GM23338 (cell line): ENCODE data around the gene RCVRN. TPM values are rescaled to one million over a fixed set of nuclear protein-coding genes. Genes with fewer than 3 reads are reported as not detected.

Experiments used
- ATAC-seq: fragments of 200-7000 bp; cut with Tn5 transposase; 3 replicates; pipeline ENCODE4 v1.9.1; 2020
- DNase-seq: peaks from one replicate; pipeline ENCODE4 v3.0.0-alpha.2; 2015; ENCODE audit warnings: low spot score
- H2AFZ ChIP-seq: fragments of 200-600 bp; sonication (generic); 2 replicates; pipeline ENCODE4 v1.8.0; 2016; ENCODE audit warnings: antibody characterized with exemption, mild to moderate bottlenecking, moderate library complexity
- H3F3A ChIP-seq: fragments of 200-600 bp; sonication (generic); replicated peaks from 2 replicates; pipeline ENCODE4 v1.8.0; 2017; ENCODE audit warnings: antibody characterized with exemption, mixed run types, low read depth
- H3K27ac ChIP-seq: fragments of 200-600 bp; sonication (generic); 2 replicates; pipeline ENCODE4 v1.6.1; 2016; ENCODE audit warnings: low read depth
- H3K27me3 ChIP-seq: fragments of 200-600 bp; sonication (generic); 2 replicates; pipeline ENCODE4 v1.8.0; 2016; ENCODE audit warnings: mild to moderate bottlenecking, mixed run types, moderate library complexity; ENCODE audit not compliant: insufficient read depth
- H3K36me3 ChIP-seq: fragments of 200-600 bp; sonication (generic); 2 replicates; pipeline ENCODE4 v1.8.0; 2016; ENCODE audit warnings: mild to moderate bottlenecking; ENCODE audit not compliant: insufficient read depth
- H3K4me1 ChIP-seq: fragments of 200-600 bp; sonication (generic); 2 replicates; pipeline ENCODE4 v1.8.0; 2016; ENCODE audit warnings: mild to moderate bottlenecking, moderate library complexity; ENCODE audit not compliant: insufficient read depth
- H3K4me2 ChIP-seq: fragments of 200-600 bp; sonication (generic); 2 replicates; pipeline ENCODE4 v1.7.1; 2017; ENCODE audit warnings: mixed run types
- H3K4me3 ChIP-seq: fragments of 200-600 bp; sonication (generic); 2 replicates; pipeline ENCODE4 v1.6.1; 2016; ENCODE audit warnings: mixed run types
- H3K79me2 ChIP-seq: fragments of 200-600 bp; sonication (generic); replicated peaks from 2 replicates; pipeline ENCODE4 v1.8.0; 2017; ENCODE audit warnings: mild to moderate bottlenecking; ENCODE audit not compliant: insufficient read depth
- H3K9me2 ChIP-seq: fragments of 200-600 bp; sonication (generic); 2 replicates; pipeline ENCODE4 v1.8.0; 2017; ENCODE audit not compliant: insufficient read depth
- H4K20me1 ChIP-seq: fragments of 200-600 bp; sonication (generic); replicated peaks from 2 replicates; pipeline ENCODE4 v1.8.0; 2017; ENCODE audit warnings: mild to moderate bottlenecking; ENCODE audit not compliant: insufficient read depth
- H3K27ac Mint-ChIP-seq: 2 replicates; pipeline ENCODE4 v1.8.0; 2020; ENCODE audit warnings: inconsistent platforms, mild to moderate bottlenecking, moderate library complexity, mixed read lengths
- H3K27me3 Mint-ChIP-seq: 3 replicates; pipeline ENCODE4 v1.8.0; 2022; ENCODE audit warnings: low read depth, mild to moderate bottlenecking, moderate library complexity, mixed read lengths, inconsistent platforms; ENCODE audit not compliant: insufficient read depth, poor library complexity
- H3K36me3 Mint-ChIP-seq: 3 replicates; pipeline ENCODE4 v1.8.0; 2021; ENCODE audit warnings: low read depth, mild to moderate bottlenecking, inconsistent platforms, moderate library complexity, mixed read lengths
- H3K4me1 Mint-ChIP-seq: 3 replicates; pipeline ENCODE4 v1.8.0; 2020; ENCODE audit warnings: mild to moderate bottlenecking, inconsistent platforms, mixed read lengths
- H3K4me3 Mint-ChIP-seq: 3 replicates; pipeline ENCODE4 v1.8.0; 2021; ENCODE audit warnings: moderate library complexity, mild to moderate bottlenecking, inconsistent platforms, mixed read lengths
- H3K9me3 Mint-ChIP-seq: 3 replicates; pipeline ENCODE4 v1.8.0; 2020; ENCODE audit warnings: moderate library complexity, mild to moderate bottlenecking, inconsistent platforms, mixed read lengths
- CREB1 ChIP-seq: fragments of 250-450 bp; sonication (Bioruptor Pico); IDR thresholded peaks from 2 replicates; pipeline ENCODE4 v1.5.0; 2020; ENCODE audit warnings: low read depth, mild to moderate bottlenecking, moderate library complexity
- CTCF ChIP-seq, 2 experiments: fragments of 200-600 bp in 1 of 2; sonication (generic) in 1 of 2; conservative IDR thresholded peaks; 2 replicates each; pipeline versions ENCODE4 v1.5.1 to v1.6.1; 2016 to 2017; ENCODE audit warnings: antibody characterized with exemption in 2 of 2, low read depth in 2 of 2, mild to moderate bottlenecking in 2 of 2, moderate library complexity in 1 of 2
- ETS1 ChIP-seq: IDR thresholded peaks from 2 replicates; pipeline ENCODE4 v1.6.1; 2016; ENCODE audit warnings: antibody characterized with exemption
- EZH2 ChIP-seq: fragments of 200-600 bp; sonication (generic); IDR thresholded peaks from one replicate; pipeline ENCODE4 v1.8.0; 2017; ENCODE audit warnings: antibody characterized with exemption, mild to moderate bottlenecking, low read depth; ENCODE audit not compliant: unreplicated experiment
- EZH2phosphoT487 ChIP-seq: fragments of 200-600 bp; sonication (generic); IDR thresholded peaks from one replicate; pipeline ENCODE4 v1.8.1; 2018; ENCODE audit warnings: antibody characterized with exemption; ENCODE audit not compliant: unreplicated experiment
- JUNB ChIP-seq: IDR thresholded peaks from one replicate; pipeline ENCODE4 v1.6.1; 2016; ENCODE audit warnings: antibody characterized with exemption; ENCODE audit not compliant: unreplicated experiment
- NANOG ChIP-seq: IDR thresholded peaks from 2 replicates; pipeline ENCODE4 v1.6.1; 2016; ENCODE audit warnings: antibody characterized with exemption, borderline replicate concordance
- POLR2AphosphoS5 ChIP-seq: IDR thresholded peaks from 2 replicates; pipeline ENCODE4 v1.6.1; 2016; ENCODE audit warnings: antibody characterized with exemption, low read depth
- REST ChIP-seq: IDR thresholded peaks from one replicate; pipeline ENCODE4 v1.6.1; 2018; ENCODE audit warnings: antibody characterized with exemption; ENCODE audit not compliant: unreplicated experiment
- STAT1 ChIP-seq: IDR thresholded peaks from one replicate; pipeline ENCODE4 v1.6.1; 2016; ENCODE audit warnings: antibody characterized with exemption; ENCODE audit not compliant: unreplicated experiment
- ZNF114 ChIP-seq: fragments of 250-450 bp; sonication (Bioruptor Pico); IDR thresholded peaks from 2 replicates; pipeline ENCODE4 v1.5.0; 2020; ENCODE audit warnings: mild to moderate bottlenecking, moderate library complexity
- ZNF331 ChIP-seq: fragments of 250-450 bp; sonication (Bioruptor Pico); IDR thresholded peaks from 2 replicates; pipeline ENCODE4 v1.5.0; 2020; ENCODE audit warnings: low read depth, mild to moderate bottlenecking, moderate library complexity
- ZNF462 ChIP-seq: fragments of 250-450 bp; sonication (Bioruptor Pico); IDR thresholded peaks from 2 replicates; pipeline ENCODE4 v1.5.0; 2020; ENCODE audit warnings: mild to moderate bottlenecking, moderate library complexity
- polyA plus RNA-seq: library from polyadenylated mRNA; unstranded; fragments of >200 nt; fragmentation: Nextera tagmentation; extraction: Ambion mirVana; gene quantifications from 2 replicates; pipeline ENCODE4 v1.2.1, GENCODE V29; 2016
- total RNA-seq: library from RNA; depleted of rRNA; stranded (reverse); fragments of >200 nt; shearing (Covaris generic); gene quantifications from 2 replicates; pipeline ENCODE4 v1.2.3, GENCODE V29; 2014

Gene RCVRN
- total and polyA plus RNA-seq, 2 experiments from 2014 or later: not detected

GRCh38 chr17:9951803-9952202 is 46.7 kb upstream of the RCVRN start:
- no peaks in the 10 kb centered on the region for H3K9me2 ChIP-seq
- TF ChIP-seq ZNF114 (CRISPR knock-in tag): no peak
- no peak for TF ChIP-seq STAT1
- no peak for TF ChIP-seq JUNB
- TF ChIP-seq CREB1 (CRISPR knock-in tag): no peak
- no peak for TF ChIP-seq ZNF462 (CRISPR knock-in tag)
- TF ChIP-seq POLR2AphosphoS5: no peak
- TF ChIP-seq EZH2phosphoT487: no peak
- no peak for TF ChIP-seq ETS1
- TF ChIP-seq NANOG: no peak
- no peak for TF ChIP-seq REST
- no peak for TF ChIP-seq EZH2
- no peak for TF ChIP-seq ZNF331 (CRISPR knock-in tag)
- TF ChIP-seq CTCF (conservative IDR thresholded peaks at IDR 0.05; ENCODE audit: low read depth in 2 of 2): no peak
- Mint-ChIP-seq H3K9me3 (no peaks in the 10 kb centered on the region; the same call in 2 of the 3 replicates), H3K4me3 (no peak overlapping the region), H3K27me3 (peaks cover 11% of the 10 kb centered on the region), H3K4me1 (peaks cover 6% of the 10 kb centered on the region; the same call in 2 of the 3 replicates), H3K36me3 (no peaks in the 10 kb centered on the region), H3K27ac (no peak overlapping the region)
- ATAC-seq: no peak
- H2AFZ ChIP-seq: no peak overlapping the region
- peaks cover 2% of the 10 kb centered on the region for H3K4me1 ChIP-seq
- H3K27me3 ChIP-seq: no peaks in the 10 kb centered on the region
- H3K36me3 ChIP-seq: no peaks in the 10 kb centered on the region
- no peak overlapping the region for H3K4me3 ChIP-seq
- no peaks in the 10 kb centered on the region for H3K79me2 ChIP-seq
- H4K20me1 ChIP-seq: no peaks in the 10 kb centered on the region; the same call in 1 of the 2 replicates
- no peak overlapping the region for H3K4me2 ChIP-seq
- H3F3A ChIP-seq: no peaks in the 10 kb centered on the region
- H3K27ac ChIP-seq: no peak overlapping the region
- no peak for DNase-seq
